HepG2 (cell line): ENCODE results near the gene ZNF384. TPM values are rescaled to one million over a fixed set of nuclear protein-coding genes. Genes with fewer than 3 reads are reported as not detected.
A peak's percentile ranks its signal among the peaks of the same experiment; 100 is the strongest.

Experiments used
- EED ChIP-seq: sonication (generic); formaldehyde crosslinking; IDR thresholded peaks from 2 replicates; pipeline ENCODE4 v1.5.0; 2020; ENCODE audit warnings: mild to moderate bottlenecking, missing genetic modification reagents
- EHMT2 ChIP-seq: fragments of 200-600 bp; sonication (generic); IDR thresholded peaks from 2 replicates; pipeline ENCODE4 v1.7.0; 2017; ENCODE audit warnings: antibody characterized with exemption, low read depth, low read length, borderline replicate concordance
- ELF1 ChIP-seq: sonication (generic); formaldehyde crosslinking; IDR thresholded peaks from 2 replicates; pipeline ENCODE4 v1.4.0; 2020; ENCODE audit warnings: missing genetic modification reagents
- EP300 ChIP-seq, 3 experiments: sonication (generic) in 1 of 3; formaldehyde crosslinking in 1 of 3; IDR thresholded peaks; 2 replicates each; pipeline versions ENCODE4 v1.5.1 to v1.6.1; 2011 to 2020; ENCODE audit warnings: low read depth in 2 of 3, low read length in 2 of 3, borderline replicate concordance in 1 of 3, improper control_type of control experiment in 1 of 3, mild to moderate bottlenecking in 1 of 3, missing genetic modification reagents in 1 of 3, moderate library complexity in 1 of 3
- GPN1 ChIP-seq: sonication (generic); formaldehyde crosslinking; IDR thresholded peaks from 2 replicates; pipeline ENCODE4 v1.5.1; 2020; ENCODE audit warnings: missing genetic modification reagents, borderline replicate concordance
- MAFK ChIP-seq, 2 experiments: IDR thresholded peaks in 1 of 2; conservative IDR thresholded peaks in 1 of 2; 2 replicates each; pipeline ENCODE4 v1.6.1; 2011; ENCODE audit warnings: improper control_type of control experiment in 2 of 2, low read length in 2 of 2
- RBAK ChIP-seq: sonication (generic); formaldehyde crosslinking; IDR thresholded peaks from 2 replicates; pipeline ENCODE4 v1.5.1; 2020; ENCODE audit warnings: mild to moderate bottlenecking, missing genetic modification reagents
- RXRA ChIP-seq: sonication (generic); formaldehyde crosslinking; IDR thresholded peaks from 2 replicates; pipeline ENCODE4 v1.5.1; 2020; ENCODE audit warnings: missing genetic modification reagents
- ZBTB10 ChIP-seq: sonication (generic); formaldehyde crosslinking; IDR thresholded peaks from 2 replicates; pipeline ENCODE4 v1.4.0; 2020; ENCODE audit warnings: missing genetic modification reagents, borderline replicate concordance
- ZFP36 ChIP-seq: fragments of 150-350 bp; IDR thresholded peaks from 2 replicates; pipeline ENCODE4 v1.6.1; 2018; ENCODE audit warnings: borderline replicate concordance, low read length, low read depth; ENCODE audit not compliant: partially characterized antibody
- ZHX2 ChIP-seq, 2 experiments: sonication (generic) in 1 of 2; formaldehyde crosslinking in 1 of 2; IDR thresholded peaks; 2 replicates each; pipeline versions ENCODE4 v1.6.1 to v1.9.0; 2014 to 2022; ENCODE audit warnings: antibody characterized with exemption in 1 of 2, borderline replicate concordance in 1 of 2, inconsistent platforms in 1 of 2, low read depth in 1 of 2, missing genetic modification reagents in 1 of 2
- ZMAT3 ChIP-seq: sonication (generic); formaldehyde crosslinking; conservative IDR thresholded peaks from 2 replicates; pipeline ENCODE4 v1.7.0; 2021; ENCODE audit warnings: missing genetic modification reagents
- ZMYM2 ChIP-seq: sonication (generic); formaldehyde crosslinking; IDR thresholded peaks from 2 replicates; pipeline ENCODE4 v1.8.0; 2022; ENCODE audit warnings: mild to moderate bottlenecking, missing genetic modification reagents
- ZNF577 ChIP-seq: sonication (generic); formaldehyde crosslinking; IDR thresholded peaks from 2 replicates; pipeline ENCODE4 v1.4.0; 2020; ENCODE audit warnings: mild to moderate bottlenecking, low read depth, missing genetic modification reagents, borderline replicate concordance
- ZNF598 ChIP-seq: sonication (generic); formaldehyde crosslinking; IDR thresholded peaks from 2 replicates; pipeline ENCODE4 v1.5.1; 2020; ENCODE audit warnings: mild to moderate bottlenecking, missing genetic modification reagents, borderline replicate concordance
- polyA plus RNA-seq, 8 experiments: library from polyadenylated mRNA; depleted of rRNA in 3 of 8; stranded (reverse) in 7 of 8; unstranded in 1 of 8; fragments of >200 nt; fragmentation: Illumina TruSeq in 4 of 8; extraction: Trizol in 4 of 8; gene quantifications; 2 replicates each; pipeline versions ENCODE4 v1.2.1 to v1.2.3, GENCODE V29; 2011 to 2016; ENCODE audit warnings: low read depth in 4 of 8, missing spikeins in 1 of 8, mixed read lengths in 1 of 8; ENCODE audit not compliant: insufficient read depth in 1 of 8
- total RNA-seq, 5 experiments: library from RNA; depleted of rRNA; stranded (reverse); fragments of >200 nt; fragmentation: Illumina TruSeq; extraction: Trizol; gene quantifications; 2 replicates each; pipeline ENCODE4 v1.2.3, GENCODE V29; 2016; ENCODE audit warnings: low read depth in 1 of 5
- TF ChIP-seq, protein P1 (sequence below): sonication (generic); formaldehyde crosslinking; IDR thresholded peaks from 2 replicates; pipeline ENCODE4 v1.4.0; 2020; ENCODE audit warnings: missing genetic modification reagents, low read depth, mild to moderate bottlenecking, borderline replicate concordance

The ZNF384 gene
- total and polyA plus RNA-seq, 2 of the 13 experiments (the other 11 are each of a cell fraction or from before 2014, with no cell fraction given) = 23.6 to 55.3 TPM

GRCh38 chr12:6688999-6689882 is at the start of gene ZNF384 (continued):
- peak; percentile 95 for TF ChIP-seq ZHX2 (IDR thresholded peaks at IDR 0.05; ENCODE audit: low read depth)
- TF ChIP-seq ZHX2 (CRISPR knock-in tag; IDR thresholded peaks at IDR 0.05; ENCODE audit: borderline replicate concordance) = no peak
- peak; percentile 92; the same call in 1 of the 2 replicates for TF ChIP-seq EED (CRISPR knock-in tag)
- no peak; the same call in 1 of the 2 replicates for TF ChIP-seq ZMYM2 (CRISPR knock-in tag)
- no peak for TF ChIP-seq EHMT2
- peak; percentile 89; the same call in 1 of the 2 replicates for TF ChIP-seq ZBTB10 (CRISPR knock-in tag)
- no peak for TF ChIP-seq GPN1 (CRISPR knock-in tag)
- no peak for TF ChIP-seq MAFK (conservative IDR thresholded peaks at IDR 0.05 in 1 of 2, IDR thresholded peaks at IDR 0.05 in 1 of 2; ENCODE audit: low read length in 2 of 2)
- no peak; the same call in 1 of the 2 replicates for TF ChIP-seq ZMAT3
- no peak for TF ChIP-seq ZNF577 (CRISPR knock-in tag)
- TF ChIP-seq ELF1 (CRISPR knock-in tag) = peak; percentile 99
- no peak for TF ChIP-seq ZFP36
- no peak for TF ChIP-seq RBAK
- TF ChIP-seq EP300 (IDR thresholded peaks at IDR 0.05; ENCODE audit: low read depth in 2 of 2, low read length in 2 of 2) = peak in 1 of 2 experiments; percentile 46; a peak in 2 of 4 replicates
- peak; percentile 21; the same call in 1 of the 2 replicates for TF ChIP-seq EP300 (CRISPR knock-in tag; IDR thresholded peaks at IDR 0.05; ENCODE audit: borderline replicate concordance)
- TF ChIP-seq ZNF598 (CRISPR knock-in tag) = no peak
- TF ChIP-seq, protein P1, sequence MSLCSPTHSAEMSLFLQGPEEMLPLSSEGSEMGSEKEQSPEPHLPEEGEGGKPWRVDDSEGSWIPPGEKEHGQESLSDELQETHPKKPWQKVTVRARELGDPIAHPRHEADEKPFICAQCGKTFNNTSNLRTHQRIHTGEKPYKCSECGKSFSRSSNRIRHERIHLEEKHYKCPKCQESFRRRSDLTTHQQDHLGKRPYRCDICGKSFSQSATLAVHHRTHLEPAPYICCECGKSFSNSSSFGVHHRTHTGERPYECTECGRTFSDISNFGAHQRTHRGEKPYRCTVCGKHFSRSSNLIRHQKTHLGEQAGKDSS (CRISPR knock-in tag) = no peak; the same call in 1 of the 2 replicates
- TF ChIP-seq RXRA = no peak; the same call in 1 of the 2 replicates
